ENCODE measurements around the gene RFPL3. TPM values are rescaled to one million over a fixed set of nuclear protein-coding genes. Genes with fewer than 3 reads are reported as not detected.
"Not testable (repeated sequence)": the region's sequence is repeated elsewhere in the genome, so short reads cannot be mapped to it uniquely, and the experiment has no call there.

Gene RFPL3
- total RNA-seq (2014; rRNA removed; shearing (Covaris generic)): not detected in 2 replicates

- not testable (repeated sequence) for DNase-seq (ENCODE audit: low spot score)
These were observed at the start of gene RFPL3 for GRCh38 chr22:32357567-32357966. TSS of gene RFPL3 (plus strand) at chr22:32357867. CDS start at chr22:32358072, 205 bp downstream.

- no peak for DNase-seq (ENCODE audit: low spot score)
These were observed 49.5 kb upstream of the RFPL3 start for GRCh38 chr22:32308191-32308590.

GRCh38 chr22:32308934-32309333, 48.7 kb upstream of the RFPL3 start:
- DNase-seq (ENCODE audit: low spot score): no peak

GRCh38 chr22:32309585-32310251, 47.9 kb upstream of the RFPL3 start:
- no peak for DNase-seq (ENCODE audit: low spot score)

GRCh38 chr22:32310777-32311176, 46.9 kb upstream of the RFPL3 start:
- no peak for DNase-seq (ENCODE audit: low spot score)

- no peak for DNase-seq (ENCODE audit: low spot score)
These were observed 46.1 kb upstream of the RFPL3 start for GRCh38 chr22:32311551-32312071.

- DNase-seq (ENCODE audit: low spot score): no peak
These were observed 44.9 kb upstream of the RFPL3 start for GRCh38 chr22:32312748-32313147.

GRCh38 chr22:32313532-32313931, 44.1 kb upstream of the RFPL3 start:
- DNase-seq (ENCODE audit: low spot score): no peak

- DNase-seq (ENCODE audit: low spot score): no peak
These were observed 40.1 kb upstream of the RFPL3 start for GRCh38 chr22:32317524-32317923.

- DNase-seq (ENCODE audit: low spot score): no peak
These were observed 39.3 kb upstream of the RFPL3 start for GRCh38 chr22:32318361-32318760.

GRCh38 chr22:32319861-32320406, 37.7 kb upstream of the RFPL3 start:
- DNase-seq (ENCODE audit: low spot score): no peak

GRCh38 chr22:32322986-32323385, 34.7 kb upstream of the RFPL3 start:
- no peak for DNase-seq (ENCODE audit: low spot score)

- DNase-seq (ENCODE audit: low spot score): no peak
These were observed 34.0 kb upstream of the RFPL3 start for GRCh38 chr22:32323513-32324164.

- DNase-seq (ENCODE audit: low spot score): no peak
These were observed 32.9 kb upstream of the RFPL3 start for GRCh38 chr22:32324505-32325415.

- DNase-seq (ENCODE audit: low spot score): no peak
These were observed 32.3 kb upstream of the RFPL3 start for GRCh38 chr22:32325416-32325801.

GRCh38 chr22:32325811-32326237, 31.8 kb upstream of the RFPL3 start:
- no peak for DNase-seq (ENCODE audit: low spot score)

- no peak for DNase-seq (ENCODE audit: low spot score)
These were observed 31.0 kb upstream of the RFPL3 start for GRCh38 chr22:32326647-32327046.

- no peak for DNase-seq (ENCODE audit: low spot score)
These were observed 30.6 kb upstream of the RFPL3 start for GRCh38 chr22:32327066-32327465.

GRCh38 chr22:32327596-32328171, 30.0 kb upstream of the RFPL3 start:
- DNase-seq (ENCODE audit: low spot score): no peak

GRCh38 chr22:32328306-32329201, 29.1 kb upstream of the RFPL3 start:
- no peak for DNase-seq (ENCODE audit: low spot score)
